Measurements from ENCODE around the gene TLE5. TPM values are rescaled to one million over a fixed set of nuclear protein-coding genes. Genes with fewer than 3 reads are reported as not detected.

The TLE5 gene
- total and polyA plus RNA-seq, 9 of the 15 experiments (the other 6 are each of a cell fraction or from before 2014, with no cell fraction given) = 2.0 to 347 (median 235) TPM

- Histone ChIP-seq H4K20me1 (replicated peaks; ENCODE audit: control insufficient read depth, insufficient read depth, low read length) (no peaks in the 10 kb centered on the region), H3K4me3 (no peak overlapping the region), H3K9me1 (ENCODE audit: control insufficient read depth, insufficient read depth, low read length) (no peaks in the 10 kb centered on the region), H3K9ac (ENCODE audit: insufficient read depth in 1 of 2, low read depth in 2 of 2, low read length in 2 of 2) (no peak overlapping the region), H3K4me1 (replicated peaks in 1 of 2; ENCODE audit: control insufficient read depth in 2 of 2, insufficient read depth in 2 of 2, low read length in 2 of 2) (peaks cover 17 to 37% of the 10 kb centered on the region in 2 experiments), H3K36me3 (ENCODE audit: control insufficient read depth, insufficient read depth, low read length) (peaks cover 20% of the 10 kb centered on the region), H2AFZ (ENCODE audit: low read depth, low read length) (no peak overlapping the region), H3K4me2 (ENCODE audit: insufficient read depth, low read length) (no peak overlapping the region), H3K9me3 (replicated peaks; ENCODE audit: control insufficient read depth, insufficient read depth, low read depth, low read length) (no peaks in the 10 kb centered on the region), H3K27ac (ENCODE audit: extremely low read depth, low read depth, low read length) (no peak overlapping the region), H3K27me3 (ENCODE audit: control insufficient read depth in 2 of 2, insufficient read depth in 2 of 2, low read length in 2 of 2) (no peaks in the 10 kb centered on the region), H3K79me2 (ENCODE audit: control insufficient read depth, insufficient read depth, low read length) (peaks cover 27% of the 10 kb centered on the region)
- in situ Hi-C loops (cut with MboI) (no loop called here), intact Hi-C loops (cut with micrococcal nuclease) (no loop called here)
- no TSS peak for BruUV-seq (replicated peaks)
- no peak for ATAC-seq
- ChIA-PET POLR2A (interaction anchor here (0.9 to 1.2 kb wide), 2 partner anchors 8 to 113 kb away, joined by 3 read pairs; no protein-coding TSS in a partner anchor), CTCF (ENCODE audit: low intra/inter-chr PET ratio) (no interaction called here)
- no peak for DNase-seq (ENCODE audit: extremely low read depth in 1 of 4, low spot score in 3 of 4)
- WGBS (ENCODE audit: insufficient coverage, low coverage, missing lambda C conversion rate) = 94% methylated on average over 7 of the region's 7 CpGs
- FAIRE-seq = no peak
- TF ChIP-seq MECOM (CRISPR knock-in tag; IDR thresholded peaks at IDR 0.05) = no peak
- no peak for TF ChIP-seq CREB1 (IDR thresholded peaks at IDR 0.05)
- no peak for TF ChIP-seq CREB1 (CRISPR knock-in tag; IDR thresholded peaks at IDR 0.05)
- no peak for TF ChIP-seq ETV6 (IDR thresholded peaks at IDR 0.05; ENCODE audit: borderline replicate concordance in 1 of 2, low read depth in 2 of 2, low read length in 1 of 2)
- TF ChIP-seq ETV6 (CRISPR knock-in tag; IDR thresholded peaks at IDR 0.05; ENCODE audit: borderline replicate concordance) = no peak
- TF ChIP-seq ZNF766 (CRISPR knock-in tag; conservative IDR thresholded peaks at IDR 0.05) = no peak
- TF ChIP-seq ZNF717 (CRISPR knock-in tag; IDR thresholded peaks at IDR 0.05) = no peak
- no peak for TF ChIP-seq HNRNPH1 (optimal IDR thresholded peaks at IDR 0.05; ENCODE audit: low read depth, low read length)
- no peak for TF ChIP-seq POLR2A (conservative IDR thresholded peaks at IDR 0.05)
- TF ChIP-seq, protein P1, sequence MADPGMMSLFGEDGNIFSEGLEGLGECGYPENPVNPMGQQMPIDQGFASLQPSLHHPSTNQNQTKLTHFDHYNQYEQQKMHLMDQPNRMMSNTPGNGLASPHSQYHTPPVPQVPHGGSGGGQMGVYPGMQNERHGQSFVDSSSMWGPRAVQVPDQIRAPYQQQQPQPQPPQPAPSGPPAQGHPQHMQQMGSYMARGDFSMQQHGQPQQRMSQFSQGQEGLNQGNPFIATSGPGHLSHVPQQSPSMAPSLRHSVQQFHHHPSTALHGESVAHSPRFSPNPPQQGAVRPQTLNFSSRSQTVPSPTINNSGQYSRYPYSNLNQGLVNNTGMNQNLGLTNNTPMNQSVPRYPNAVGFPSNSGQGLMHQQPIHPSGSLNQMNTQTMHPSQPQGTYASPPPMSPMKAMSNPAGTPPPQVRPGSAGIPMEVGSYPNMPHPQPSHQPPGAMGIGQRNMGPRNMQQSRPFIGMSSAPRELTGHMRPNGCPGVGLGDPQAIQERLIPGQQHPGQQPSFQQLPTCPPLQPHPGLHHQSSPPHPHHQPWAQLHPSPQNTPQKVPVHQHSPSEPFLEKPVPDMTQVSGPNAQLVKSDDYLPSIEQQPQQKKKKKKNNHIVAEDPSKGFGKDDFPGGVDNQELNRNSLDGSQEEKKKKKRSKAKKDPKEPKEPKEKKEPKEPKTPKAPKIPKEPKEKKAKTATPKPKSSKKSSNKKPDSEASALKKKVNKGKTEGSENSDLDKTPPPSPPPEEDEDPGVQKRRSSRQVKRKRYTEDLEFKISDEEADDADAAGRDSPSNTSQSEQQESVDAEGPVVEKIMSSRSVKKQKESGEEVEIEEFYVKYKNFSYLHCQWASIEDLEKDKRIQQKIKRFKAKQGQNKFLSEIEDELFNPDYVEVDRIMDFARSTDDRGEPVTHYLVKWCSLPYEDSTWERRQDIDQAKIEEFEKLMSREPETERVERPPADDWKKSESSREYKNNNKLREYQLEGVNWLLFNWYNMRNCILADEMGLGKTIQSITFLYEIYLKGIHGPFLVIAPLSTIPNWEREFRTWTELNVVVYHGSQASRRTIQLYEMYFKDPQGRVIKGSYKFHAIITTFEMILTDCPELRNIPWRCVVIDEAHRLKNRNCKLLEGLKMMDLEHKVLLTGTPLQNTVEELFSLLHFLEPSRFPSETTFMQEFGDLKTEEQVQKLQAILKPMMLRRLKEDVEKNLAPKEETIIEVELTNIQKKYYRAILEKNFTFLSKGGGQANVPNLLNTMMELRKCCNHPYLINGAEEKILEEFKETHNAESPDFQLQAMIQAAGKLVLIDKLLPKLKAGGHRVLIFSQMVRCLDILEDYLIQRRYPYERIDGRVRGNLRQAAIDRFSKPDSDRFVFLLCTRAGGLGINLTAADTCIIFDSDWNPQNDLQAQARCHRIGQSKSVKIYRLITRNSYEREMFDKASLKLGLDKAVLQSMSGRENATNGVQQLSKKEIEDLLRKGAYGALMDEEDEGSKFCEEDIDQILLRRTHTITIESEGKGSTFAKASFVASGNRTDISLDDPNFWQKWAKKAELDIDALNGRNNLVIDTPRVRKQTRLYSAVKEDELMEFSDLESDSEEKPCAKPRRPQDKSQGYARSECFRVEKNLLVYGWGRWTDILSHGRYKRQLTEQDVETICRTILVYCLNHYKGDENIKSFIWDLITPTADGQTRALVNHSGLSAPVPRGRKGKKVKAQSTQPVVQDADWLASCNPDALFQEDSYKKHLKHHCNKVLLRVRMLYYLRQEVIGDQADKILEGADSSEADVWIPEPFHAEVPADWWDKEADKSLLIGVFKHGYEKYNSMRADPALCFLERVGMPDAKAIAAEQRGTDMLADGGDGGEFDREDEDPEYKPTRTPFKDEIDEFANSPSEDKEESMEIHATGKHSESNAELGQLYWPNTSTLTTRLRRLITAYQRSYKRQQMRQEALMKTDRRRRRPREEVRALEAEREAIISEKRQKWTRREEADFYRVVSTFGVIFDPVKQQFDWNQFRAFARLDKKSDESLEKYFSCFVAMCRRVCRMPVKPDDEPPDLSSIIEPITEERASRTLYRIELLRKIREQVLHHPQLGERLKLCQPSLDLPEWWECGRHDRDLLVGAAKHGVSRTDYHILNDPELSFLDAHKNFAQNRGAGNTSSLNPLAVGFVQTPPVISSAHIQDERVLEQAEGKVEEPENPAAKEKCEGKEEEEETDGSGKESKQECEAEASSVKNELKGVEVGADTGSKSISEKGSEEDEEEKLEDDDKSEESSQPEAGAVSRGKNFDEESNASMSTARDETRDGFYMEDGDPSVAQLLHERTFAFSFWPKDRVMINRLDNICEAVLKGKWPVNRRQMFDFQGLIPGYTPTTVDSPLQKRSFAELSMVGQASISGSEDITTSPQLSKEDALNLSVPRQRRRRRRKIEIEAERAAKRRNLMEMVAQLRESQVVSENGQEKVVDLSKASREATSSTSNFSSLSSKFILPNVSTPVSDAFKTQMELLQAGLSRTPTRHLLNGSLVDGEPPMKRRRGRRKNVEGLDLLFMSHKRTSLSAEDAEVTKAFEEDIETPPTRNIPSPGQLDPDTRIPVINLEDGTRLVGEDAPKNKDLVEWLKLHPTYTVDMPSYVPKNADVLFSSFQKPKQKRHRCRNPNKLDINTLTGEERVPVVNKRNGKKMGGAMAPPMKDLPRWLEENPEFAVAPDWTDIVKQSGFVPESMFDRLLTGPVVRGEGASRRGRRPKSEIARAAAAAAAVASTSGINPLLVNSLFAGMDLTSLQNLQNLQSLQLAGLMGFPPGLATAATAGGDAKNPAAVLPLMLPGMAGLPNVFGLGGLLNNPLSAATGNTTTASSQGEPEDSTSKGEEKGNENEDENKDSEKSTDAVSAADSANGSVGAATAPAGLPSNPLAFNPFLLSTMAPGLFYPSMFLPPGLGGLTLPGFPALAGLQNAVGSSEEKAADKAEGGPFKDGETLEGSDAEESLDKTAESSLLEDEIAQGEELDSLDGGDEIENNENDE (IDR thresholded peaks at IDR 0.05; ENCODE audit: low read depth, low read length) = no peak
- TF ChIP-seq, protein P2, sequence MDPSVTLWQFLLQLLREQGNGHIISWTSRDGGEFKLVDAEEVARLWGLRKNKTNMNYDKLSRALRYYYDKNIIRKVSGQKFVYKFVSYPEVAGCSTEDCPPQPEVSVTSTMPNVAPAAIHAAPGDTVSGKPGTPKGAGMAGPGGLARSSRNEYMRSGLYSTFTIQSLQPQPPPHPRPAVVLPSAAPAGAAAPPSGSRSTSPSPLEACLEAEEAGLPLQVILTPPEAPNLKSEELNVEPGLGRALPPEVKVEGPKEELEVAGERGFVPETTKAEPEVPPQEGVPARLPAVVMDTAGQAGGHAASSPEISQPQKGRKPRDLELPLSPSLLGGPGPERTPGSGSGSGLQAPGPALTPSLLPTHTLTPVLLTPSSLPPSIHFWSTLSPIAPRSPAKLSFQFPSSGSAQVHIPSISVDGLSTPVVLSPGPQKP (CRISPR knock-in tag; IDR thresholded peaks at IDR 0.05) = no peak
Observed at GRCh38 chr19:3064011-3064330, 1.7 kb upstream of the TLE5 start.

Measured in K562 (cell line).